Esophagus muscularis mucosa (tissue), 3 donors: ENCODE measurements around the gene HEATR9.

Experiments used
- CTCF ChIP-seq, 3 experiments: fragments of 200-600 bp in 2 of 3; fragments of 450-650 bp in 1 of 3; sonication (generic) in 2 of 3; IDR thresholded peaks; one replicate each; pipeline ENCODE4 v1.5.1; 2017 to 2019; ENCODE audit warnings: antibody characterized with exemption in 3 of 3, mild to moderate bottlenecking in 2 of 3, moderate library complexity in 1 of 3
- EP300 ChIP-seq: sonication (generic); formaldehyde crosslinking; IDR thresholded peaks from one replicate; pipeline ENCODE4 v1.6.1; 2017; ENCODE audit warnings: antibody characterized with exemption

GRCh38 chr17:35901631-35902175, 33.0 kb upstream of the HEATR9 start:
- TF ChIP-seq CTCF (IDR thresholded peaks at IDR 0.05) = no peak
- no peak for TF ChIP-seq EP300
